ENCODE results near the gene SLAMF9.

The SLAMF9 gene

GRCh38 chr1:159919236-159919865 is 34.7 kb downstream of the SLAMF9 start:
- no peak for DNase-seq (ENCODE audit: low read depth in 1 of 2, low spot score in 1 of 2)
- in situ Hi-C loops (cut with HindIII; ENCODE audit: low pct_unique_long_range_greater_than_20kb, low sequenced_read_pairs) = no loop called here
- no peak for TF ChIP-seq JUND (IDR thresholded peaks at IDR 0.05; ENCODE audit: low read depth)

- TF ChIP-seq JUND (IDR thresholded peaks at IDR 0.05; ENCODE audit: low read depth) = no peak
- in situ Hi-C loops (cut with HindIII; ENCODE audit: low pct_unique_long_range_greater_than_20kb, low sequenced_read_pairs) = no loop called here
- DNase-seq (ENCODE audit: low read depth in 1 of 2, low spot score in 1 of 2) = no peak
These were observed 35.5 kb downstream of the SLAMF9 start for GRCh38 chr1:159918352-159919200.

GRCh38 chr1:159917533-159918351 is 36.3 kb downstream of the SLAMF9 start:
- no peak for TF ChIP-seq JUND (IDR thresholded peaks at IDR 0.05; ENCODE audit: low read depth)
- in situ Hi-C loops (cut with HindIII; ENCODE audit: low pct_unique_long_range_greater_than_20kb, low sequenced_read_pairs) = no loop called here
- no peak for DNase-seq (ENCODE audit: low read depth in 1 of 2, low spot score in 1 of 2)

GRCh38 chr1:159916242-159917051 is 37.6 kb downstream of the SLAMF9 start:
- in situ Hi-C loops (cut with HindIII; ENCODE audit: low pct_unique_long_range_greater_than_20kb, low sequenced_read_pairs) = no loop called here
- peak; percentile 87 to 95 for DNase-seq (ENCODE audit: low read depth in 1 of 2, low spot score in 1 of 2)
- peak; percentile 98 for TF ChIP-seq JUND (IDR thresholded peaks at IDR 0.05; ENCODE audit: low read depth)

GRCh38 chr1:159915571-159916241 is 38.3 kb downstream of the SLAMF9 start:
- no peak for TF ChIP-seq JUND (IDR thresholded peaks at IDR 0.05; ENCODE audit: low read depth)
- in situ Hi-C loops (cut with HindIII; ENCODE audit: low pct_unique_long_range_greater_than_20kb, low sequenced_read_pairs) = no loop called here
- DNase-seq (ENCODE audit: low read depth in 1 of 2, low spot score in 1 of 2) = no peak

- in situ Hi-C loops (cut with HindIII; ENCODE audit: low pct_unique_long_range_greater_than_20kb, low sequenced_read_pairs) = no loop called here
- TF ChIP-seq JUND (IDR thresholded peaks at IDR 0.05; ENCODE audit: low read depth) = no peak
- DNase-seq (ENCODE audit: low read depth in 1 of 2, low spot score in 1 of 2) = peak in 1 of 2 experiments; percentile 63
These were observed 39.6 kb downstream of the SLAMF9 start for GRCh38 chr1:159914252-159915018.

- peak in 1 of 2 experiments; percentile 95 for DNase-seq (ENCODE audit: low read depth in 1 of 2, low spot score in 1 of 2)
- in situ Hi-C loops (cut with HindIII; ENCODE audit: low pct_unique_long_range_greater_than_20kb, low sequenced_read_pairs) = no loop called here
- no peak for TF ChIP-seq JUND (IDR thresholded peaks at IDR 0.05; ENCODE audit: low read depth)
These were observed 40.4 kb downstream of the SLAMF9 start for GRCh38 chr1:159913451-159914192.

GRCh38 chr1:159911326-159912070 is 42.5 kb downstream of the SLAMF9 start:
- TF ChIP-seq JUND (IDR thresholded peaks at IDR 0.05; ENCODE audit: low read depth) = no peak

GRCh38 chr1:159908031-159908940 is 45.8 kb downstream of the SLAMF9 start:
- in situ Hi-C loops (cut with HindIII; ENCODE audit: low pct_unique_long_range_greater_than_20kb, low sequenced_read_pairs) = no loop called here
- no peak for DNase-seq (ENCODE audit: low read depth in 1 of 2, low spot score in 1 of 2)

More at GRCh38 chr1:159911326-159912070, 42.5 kb downstream of the SLAMF9 start:
- no peak for DNase-seq (ENCODE audit: low read depth in 1 of 2, low spot score in 1 of 2)
- in situ Hi-C loops (cut with HindIII; ENCODE audit: low pct_unique_long_range_greater_than_20kb, low sequenced_read_pairs) = no loop called here

More at GRCh38 chr1:159908031-159908940, 45.8 kb downstream of the SLAMF9 start:
- no peak for TF ChIP-seq JUND (IDR thresholded peaks at IDR 0.05; ENCODE audit: low read depth)

Data from T47D (cell line).